Measurements from ENCODE around the gene SPRY2. TPM values are rescaled to one million over a fixed set of nuclear protein-coding genes. Genes with fewer than 3 reads are reported as not detected.
A peak's percentile ranks its signal among the peaks of the same experiment; 100 is the strongest.

SPRY2 gene
- total and polyA plus RNA-seq, 8 donors = 4.0 to 33.2 (median 20.2) TPM

- TF ChIP-seq POLR2AphosphoS5 (IDR thresholded peaks at IDR 0.05) (no peak), POLR2A (IDR thresholded peaks at IDR 0.05) (no peak), EP300 (IDR thresholded peaks at IDR 0.05) (no peak), CTCF (IDR thresholded peaks at IDR 0.05) (no peak)
- Histone ChIP-seq H3K9me3 (no peaks in the 10 kb centered on the region), H3K36me3 (no peaks in the 10 kb centered on the region), H3K4me3 (no peak overlapping the region), H3K27me3 (no peaks in the 10 kb centered on the region), H3K27ac (no peak overlapping the region), H3K4me1 (peaks cover 0 to 21% (median 4%) of the 10 kb centered on the region in 4 donors)
- intact Hi-C loops (cut with DNase I; ENCODE audit: low total_unique reads) = no loop called here
- 66 to 80% (median 72%) methylated on average over 3 of the region's 3 CpGs for WGBS, 5 donors
- DNase-seq = no peak
Measured at GRCh38 chr13:80309926-80310325, 31.0 kb downstream of the SPRY2 start.

GRCh38 chr13:80307401-80307987, 33.4 kb downstream of the SPRY2 start:
- TF ChIP-seq POLR2AphosphoS5 (IDR thresholded peaks at IDR 0.05) (no peak), EP300 (IDR thresholded peaks at IDR 0.05) (no peak), CTCF (IDR thresholded peaks at IDR 0.05) (no peak), POLR2A (IDR thresholded peaks at IDR 0.05) (no peak)
- DNase-seq = no peak
- no peak overlapping the region for H3K4me3 ChIP-seq
- intact Hi-C loops (cut with DNase I; ENCODE audit: low total_unique reads) = no loop called here
- WGBS, 5 donors = 35 to 55% (median 50%) methylated on average over 9 of the region's 9 CpGs
- no peaks in the 10 kb centered on the region for H3K27me3 ChIP-seq
- H3K4me1 ChIP-seq = peaks cover 0 to 21% (median 4%) of the 10 kb centered on the region in 4 donors
- H3K36me3 ChIP-seq = no peaks in the 10 kb centered on the region
- H3K9me3 ChIP-seq = no peaks in the 10 kb centered on the region
- peak overlapping the region in 1 of 5 donors; percentile 46 for H3K27ac ChIP-seq

- Histone ChIP-seq H3K36me3 (no peaks in the 10 kb centered on the region), H3K4me3 (no peak overlapping the region), H3K9me3 (no peaks in the 10 kb centered on the region), H3K27me3 (no peaks in the 10 kb centered on the region), H3K27ac (peak overlapping the region in 1 of 5 donors; percentile 11), H3K4me1 (peaks cover 0 to 21% (median 4%) of the 10 kb centered on the region in 4 donors)
- no peak for DNase-seq
- no peak for TF ChIP-seq EP300 (IDR thresholded peaks at IDR 0.05)
- no peak for TF ChIP-seq POLR2AphosphoS5 (IDR thresholded peaks at IDR 0.05)
- TF ChIP-seq POLR2A (IDR thresholded peaks at IDR 0.05) = no peak
- no peak for TF ChIP-seq CTCF (IDR thresholded peaks at IDR 0.05)
- WGBS, 5 donors = 75 to 85% (median 83%) methylated on average over 3 of the region's 3 CpGs
- intact Hi-C loops (cut with DNase I; ENCODE audit: low total_unique reads) = no loop called here
Measured at GRCh38 chr13:80306337-80306972, 34.5 kb downstream of the SPRY2 start.

- Histone ChIP-seq H3K36me3 (no peaks in the 10 kb centered on the region), H3K4me1 (peaks cover 0 to 21% (median 4%) of the 10 kb centered on the region in 4 donors), H3K9me3 (no peaks in the 10 kb centered on the region), H3K4me3 (no peak overlapping the region), H3K27me3 (no peaks in the 10 kb centered on the region), H3K27ac (peak overlapping the region in 1 of 5 donors; percentile 11)
- intact Hi-C loops (cut with DNase I; ENCODE audit: low total_unique reads) = no loop called here
- DNase-seq = no peak
- WGBS, 5 donors = 52 to 78% (median 60%) methylated on average over 1 of the region's 1 CpG
- TF ChIP-seq EP300 (IDR thresholded peaks at IDR 0.05) (no peak), POLR2AphosphoS5 (IDR thresholded peaks at IDR 0.05) (no peak), CTCF (IDR thresholded peaks at IDR 0.05) (no peak), POLR2A (IDR thresholded peaks at IDR 0.05) (no peak)
Measured at GRCh38 chr13:80305737-80306136, 35.2 kb downstream of the SPRY2 start.

All from stomach (tissue), 9 donors.